Upper lobe of left lung (tissue), 6 donors: Measurements from ENCODE around the gene FAM168A. TPM values are rescaled to one million over a fixed set of nuclear protein-coding genes. Genes with fewer than 3 reads are reported as not detected.
"Not testable (repeated sequence)": the region's sequence is repeated elsewhere in the genome, so short reads cannot be mapped to it uniquely, and the experiment has no call there.

Experiments used
- ATAC-seq, 2 donors: fragments of 200-7000 bp; cut with Tn5 transposase; one replicate each; pipeline ENCODE4 v1.9.1; 2022; ENCODE audit warnings: mild to moderate bottlenecking in 2 of 2, moderate library complexity in 2 of 2; ENCODE audit not compliant: low FRiP score in 2 of 2
- DNase-seq, 2 donors: peaks; one replicate each; pipeline ENCODE4 v3.0.0-alpha.2; 2019 to 2020
- H3K27ac ChIP-seq, 4 donors: fragments of 200-600 bp; sonication (generic); one replicate each; pipeline ENCODE4 v1.5.1; 2016 to 2019
- H3K27me3 ChIP-seq, 4 donors: fragments of 200-600 bp; sonication (generic); one replicate each; pipeline ENCODE4 v1.5.1; 2017 to 2019
- H3K36me3 ChIP-seq, 4 donors: fragments of 200-600 bp; sonication (generic); one replicate each; pipeline ENCODE4 v1.5.1; 2016 to 2019
- H3K4me1 ChIP-seq, 4 donors: fragments of 200-600 bp; sonication (generic); one replicate each; pipeline ENCODE4 v1.5.1; 2018 to 2019
- H3K4me3 ChIP-seq, 4 donors: fragments of 200-600 bp; sonication (generic); one replicate each; pipeline ENCODE4 v1.5.1; 2017 to 2019; ENCODE audit warnings: mild to moderate bottlenecking in 2 of 4, moderate library complexity in 1 of 4
- H3K9me3 ChIP-seq, 4 donors: fragments of 200-600 bp; sonication (generic); one replicate each; pipeline ENCODE4 v1.5.1; 2018 to 2019
- CTCF ChIP-seq, 6 experiments: fragments of 450-650 bp in 4 of 6; fragments of 200-600 bp in 2 of 6; sonication (generic) in 2 of 6; IDR thresholded peaks; one replicate each; pipeline ENCODE4 v1.5.1; 2016 to 2019; ENCODE audit warnings: antibody characterized with exemption in 6 of 6
- EP300 ChIP-seq, 4 donors: sonication (generic); formaldehyde crosslinking; IDR thresholded peaks; one replicate each; pipeline ENCODE4 v1.5.1; 2017; ENCODE audit warnings: antibody characterized with exemption in 4 of 4, control low read depth in 2 of 4
- POLR2A ChIP-seq, 4 donors: fragments of 450-650 bp; IDR thresholded peaks; one replicate each; pipeline ENCODE4 v1.5.1; 2016 to 2017; ENCODE audit warnings: antibody characterized with exemption in 4 of 4, mild to moderate bottlenecking in 2 of 4
- POLR2AphosphoS5 ChIP-seq, 2 donors: sonication (generic); formaldehyde crosslinking; IDR thresholded peaks; one replicate each; pipeline ENCODE4 v1.5.1; 2017; ENCODE audit warnings: antibody characterized with exemption in 2 of 2
- WGBS, 2 donors: methylation state at CpG; one replicate each; pipeline ENCODE4 v1.1.5; 2017 to 2018; 5-methylcytosine and 5-hydroxymethylcytosine counted together
- total RNA-seq, 6 donors: library from RNA; depleted of rRNA in 4 of 6; stranded (reverse); fragments of >200 nt in 4 of 6; gene quantifications; one replicate each; pipeline versions ENCODE4 v1.1.0 to v1.2.1, GENCODE V29; 2016 to 2021
- donor health status: DM: no; HTN: no; CAD: no; lungs with moderate emphysema.
- donor health status: DM: no; HTN: yes; CAD: no; lungs with severe emphysema.

The FAM168A gene
- total RNA-seq, 6 donors from 2014 or later: 15.7 to 30.7 (median 24.1) TPM

GRCh38 chr11:73452726-73453125, 145.2 kb downstream of the FAM168A start:
- WGBS, 2 donors: 70 to 79% methylated on average over 2 of the region's 2 CpGs
- Histone ChIP-seq H3K4me3 (no peak overlapping the region), H3K27me3 (no peaks in the 10 kb centered on the region), H3K9me3 (no peaks in the 10 kb centered on the region), H3K36me3 (no peaks in the 10 kb centered on the region), H3K27ac (no peak overlapping the region), H3K4me1 (peaks cover 0 to 21% (median 7%) of the 10 kb centered on the region in 4 donors)
- peak; percentile 36 to 76 for ATAC-seq
- TF ChIP-seq POLR2A (IDR thresholded peaks at IDR 0.05): no peak
- no peak for TF ChIP-seq EP300 (IDR thresholded peaks at IDR 0.05)
- TF ChIP-seq POLR2AphosphoS5 (IDR thresholded peaks at IDR 0.05): no peak
- no peak for TF ChIP-seq CTCF (IDR thresholded peaks at IDR 0.05)
- no peak for DNase-seq

- H3K4me3 ChIP-seq: no peak overlapping the region
- no peaks in the 10 kb centered on the region for H3K36me3 ChIP-seq
- H3K27me3 ChIP-seq: no peaks in the 10 kb centered on the region
- TF ChIP-seq EP300 (IDR thresholded peaks at IDR 0.05): no peak
- no peak for TF ChIP-seq CTCF (IDR thresholded peaks at IDR 0.05)
- TF ChIP-seq POLR2A (IDR thresholded peaks at IDR 0.05): no peak
- no peak for TF ChIP-seq POLR2AphosphoS5 (IDR thresholded peaks at IDR 0.05)
- H3K4me1 ChIP-seq: peaks cover 0 to 21% (median 7%) of the 10 kb centered on the region in 4 donors
- ATAC-seq: no peak
- no peaks in the 10 kb centered on the region for H3K9me3 ChIP-seq
- no peak for DNase-seq
- no peak overlapping the region for H3K27ac ChIP-seq
These were observed 146.0 kb downstream of the FAM168A start for GRCh38 chr11:73451896-73452295.

DNA sequence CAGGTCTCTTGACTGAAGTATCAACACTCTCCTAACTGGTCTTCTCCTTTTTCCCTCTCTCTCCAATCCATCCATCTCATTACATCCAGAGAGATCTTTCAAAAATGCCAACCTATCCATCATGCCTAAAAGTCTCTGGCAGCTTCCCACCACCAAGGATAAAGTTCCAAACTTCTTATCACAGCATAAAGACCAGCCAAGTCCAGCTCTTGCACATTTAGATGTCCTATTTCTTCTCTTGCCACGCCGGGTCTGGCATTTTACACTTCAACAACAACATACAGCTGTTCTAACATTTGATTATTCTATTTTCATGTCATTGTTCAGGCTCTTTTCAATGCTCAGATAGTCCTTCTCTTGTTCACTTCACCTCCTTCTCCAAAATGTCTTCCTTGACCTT, 151.1 kb downstream of the FAM168A start:
- H3K4me3 ChIP-seq: no peak overlapping the region
- H3K9me3 ChIP-seq: no peaks in the 10 kb centered on the region
- TF ChIP-seq POLR2A (IDR thresholded peaks at IDR 0.05) (no peak), EP300 (IDR thresholded peaks at IDR 0.05) (no peak), POLR2AphosphoS5 (IDR thresholded peaks at IDR 0.05) (no peak), CTCF (IDR thresholded peaks at IDR 0.05) (no peak)
- no peaks in the 10 kb centered on the region for H3K36me3 ChIP-seq
- DNase-seq (no peak), ATAC-seq (no peak)
- H3K4me1 ChIP-seq: peaks cover 0 to 14% (median 1%) of the 10 kb centered on the region in 4 donors
- H3K27ac ChIP-seq: no peak overlapping the region
- 84 to 100% methylated on average over 2 of the region's 2 CpGs for WGBS, 2 donors
- H3K27me3 ChIP-seq: no peaks in the 10 kb centered on the region

DNA sequence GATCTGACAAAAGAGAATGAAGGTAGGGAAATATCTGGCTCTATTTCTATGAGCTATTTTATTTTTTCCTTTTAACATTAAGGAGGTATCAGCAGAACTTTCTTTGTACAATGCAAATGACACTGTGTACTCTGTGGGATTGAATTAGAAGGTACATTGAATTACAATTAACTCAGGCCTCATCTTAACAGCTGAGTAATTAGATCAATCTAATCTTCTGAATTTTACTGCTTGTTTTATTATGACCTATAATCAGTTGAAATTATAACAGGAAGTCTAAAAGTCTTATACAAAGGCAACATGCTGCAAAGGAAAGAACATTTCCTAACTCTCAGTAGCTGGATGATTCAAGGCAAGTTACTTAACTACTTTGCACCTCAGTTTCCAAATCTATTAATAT, 151.9 kb downstream of the FAM168A start:
- Histone ChIP-seq H3K4me1 (peaks cover 0 to 14% (median 1%) of the 10 kb centered on the region in 4 donors), H3K27me3 (no peaks in the 10 kb centered on the region), H3K4me3 (no peak overlapping the region), H3K27ac (no peak overlapping the region), H3K9me3 (no peaks in the 10 kb centered on the region), H3K36me3 (no peaks in the 10 kb centered on the region)
- no peak for ATAC-seq
- no peak for DNase-seq
- TF ChIP-seq POLR2AphosphoS5 (IDR thresholded peaks at IDR 0.05) (no peak), POLR2A (IDR thresholded peaks at IDR 0.05) (no peak), EP300 (IDR thresholded peaks at IDR 0.05) (no peak), CTCF (IDR thresholded peaks at IDR 0.05) (no peak)

DNA sequence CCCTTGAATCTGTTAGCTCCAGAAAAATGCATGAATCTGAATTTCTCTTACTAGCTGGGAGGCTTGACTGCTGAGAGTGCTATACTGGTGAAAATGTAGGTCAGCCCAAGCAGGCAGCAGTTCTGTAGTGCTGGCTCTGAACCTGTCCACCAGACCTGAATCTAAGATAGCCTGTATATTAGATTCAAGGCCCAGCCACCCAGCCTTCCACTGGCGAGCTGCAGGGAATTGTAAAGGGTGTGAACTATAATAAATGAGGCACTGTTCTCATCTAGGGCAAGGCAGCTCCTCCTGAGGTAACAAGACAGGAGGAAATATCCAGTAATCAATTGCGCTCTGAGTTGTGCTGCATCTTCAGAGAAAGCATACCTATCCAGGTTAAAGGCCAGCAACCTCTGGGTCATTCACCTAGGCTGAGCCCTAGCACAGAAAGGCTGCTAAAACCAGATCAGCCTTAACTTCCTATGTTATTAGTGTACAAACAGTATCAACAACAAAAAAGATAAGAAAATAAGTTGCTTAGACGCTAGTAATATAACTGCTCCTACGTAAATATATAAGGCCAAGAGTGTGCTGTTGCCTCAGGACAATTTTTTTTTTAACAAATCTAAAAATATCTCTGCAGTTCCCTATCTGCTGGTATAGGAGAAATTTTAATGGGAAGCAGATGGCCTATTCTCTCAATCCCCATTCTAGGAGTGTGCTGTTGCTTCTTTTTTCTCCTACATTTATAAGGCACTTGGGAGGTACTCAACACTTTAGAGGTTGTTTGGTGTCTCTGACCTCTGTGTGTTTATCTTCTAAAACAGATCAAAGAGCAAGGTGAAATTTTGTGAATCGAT, 158.7 kb downstream of the FAM168A start:
- 77 to 86% methylated on average over 5 of the region's 5 CpGs for WGBS, 2 donors
- Histone ChIP-seq H3K4me3 (no peak overlapping the region), H3K27me3 (no peaks in the 10 kb centered on the region), H3K4me1 (peaks cover 0 to 13% (median 2%) of the 10 kb centered on the region in 4 donors), H3K27ac (no peak overlapping the region), H3K9me3 (no peaks in the 10 kb centered on the region), H3K36me3 (no peaks in the 10 kb centered on the region)
- TF ChIP-seq EP300 (IDR thresholded peaks at IDR 0.05) (no peak), POLR2A (IDR thresholded peaks at IDR 0.05) (no peak), POLR2AphosphoS5 (IDR thresholded peaks at IDR 0.05) (no peak), CTCF (IDR thresholded peaks at IDR 0.05) (no peak)
- DNase-seq: no peak
- ATAC-seq: no peak

GRCh38 chr11:73436859-73437258, 161.1 kb downstream of the FAM168A start:
- H3K4me1 ChIP-seq: peaks cover 0 to 13% (median 2%) of the 10 kb centered on the region in 4 donors
- not testable (repeated sequence) for ATAC-seq, H3K27ac ChIP-seq, DNase-seq, H3K4me3 ChIP-seq, H3K36me3 ChIP-seq, H3K9me3 ChIP-seq, H3K27me3 ChIP-seq
- WGBS, 2 donors: 93 to 97% methylated on average over 4 of the region's 4 CpGs
